ENCODE results near the gene RGS9BP. TPM values are rescaled to one million over a fixed set of nuclear protein-coding genes. Genes with fewer than 3 reads are reported as not detected.
"Not testable (repeated sequence)": the region's sequence is repeated elsewhere in the genome, so short reads cannot be mapped to it uniquely, and the experiment has no call there.

The RGS9BP gene
- total RNA-seq, 2 experiments from 2014 or later, result 0.18 to 0.32 TPM

- H3K4me1 Mint-ChIP-seq (ENCODE audit: low read depth), result peaks cover 21% of the 10 kb centered on the region
These were observed 26.4 kb downstream of the RGS9BP start for GRCh38 chr19:32702010-32702409.

GRCh38 chr19:32704006-32704405, 28.4 kb downstream of the RGS9BP start:
- Mint-ChIP-seq H3K9me3 (peaks cover 14% of the 10 kb centered on the region), H3K4me1 (ENCODE audit: low read depth) (peaks cover 23% of the 10 kb centered on the region), H3K36me3 (ENCODE audit: low read depth) (peaks cover 67% of the 10 kb centered on the region)
- H3K4me3 Mint-ChIP-seq; intact Hi-C loops (cut with micrococcal nuclease); H3K27ac Mint-ChIP-seq; ATAC-seq; DNase-seq; CTCF ChIA-PET; H3K27me3 Mint-ChIP-seq: not testable (repeated sequence)
- POLR2A ChIA-PET, result interaction anchor here (0.6 kb wide), 1 partner anchor 11 kb away, joined by 3 read pairs; no protein-coding TSS in a partner anchor

More at GRCh38 chr19:32702010-32702409, 26.4 kb downstream of the RGS9BP start:
- CTCF ChIA-PET, result no interaction called here
- no peak for ATAC-seq
- TF ChIP-seq CTCF (IDR thresholded peaks at IDR 0.05), result no peak
- Mint-ChIP-seq H3K27ac (no peak overlapping the region), H3K9me3 (peaks cover 18% of the 10 kb centered on the region), H3K36me3 (ENCODE audit: low read depth) (peaks cover 80% of the 10 kb centered on the region), H3K27me3 (no peaks in the 10 kb centered on the region), H3K4me3 (no peak overlapping the region)
- DNase-seq, result no peak
- intact Hi-C loops (cut with micrococcal nuclease), result no loop called here
- POLR2A ChIA-PET, result no interaction called here

GRCh38 chr19:32708457-32708856, 32.8 kb downstream of the RGS9BP start:
- peak overlapping the region; percentile 68 for H3K27ac Mint-ChIP-seq
- POLR2A ChIA-PET, result interaction anchor here (0.7 to 1.0 kb wide), 5 partner anchors 9 to 407 kb away, joined by 3 to 8 read pairs (median 3); partner anchors contain the start of gene NUDT19
- H3K4me1 Mint-ChIP-seq (ENCODE audit: low read depth), result peaks cover 15% of the 10 kb centered on the region
- intact Hi-C loops (cut with micrococcal nuclease), result no loop called here
- no peaks in the 10 kb centered on the region for H3K27me3 Mint-ChIP-seq
- DNase-seq (peak; percentile 66), ATAC-seq (peak; percentile 95)
- TF ChIP-seq CTCF (IDR thresholded peaks at IDR 0.05), result no peak
- peaks cover 5% of the 10 kb centered on the region for H3K9me3 Mint-ChIP-seq
- H3K36me3 Mint-ChIP-seq (ENCODE audit: low read depth), result peaks cover 51% of the 10 kb centered on the region
- CTCF ChIA-PET, result interaction anchor here (1.2 kb wide), 1 partner anchor 33 kb away, joined by 3 read pairs; the partner anchor contains the start of genes ANKRD27 and RGS9BP
- H3K4me3 Mint-ChIP-seq, result no peak overlapping the region

- Mint-ChIP-seq H3K36me3 (ENCODE audit: low read depth) (peaks cover 49% of the 10 kb centered on the region), H3K27ac (peak overlapping the region; percentile 68), H3K4me1 (ENCODE audit: low read depth) (peaks cover 15% of the 10 kb centered on the region), H3K4me3 (no peak overlapping the region), H3K27me3 (no peaks in the 10 kb centered on the region), H3K9me3 (peaks cover 2% of the 10 kb centered on the region)
- no peak for TF ChIP-seq CTCF (IDR thresholded peaks at IDR 0.05)
- POLR2A ChIA-PET, result interaction anchor here (0.8 kb wide), 2 partner anchors 16 to 407 kb away, joined by 3 read pairs; no protein-coding TSS in a partner anchor
- DNase-seq (no peak), ATAC-seq (no peak)
- intact Hi-C loops (cut with micrococcal nuclease), result no loop called here
- CTCF ChIA-PET, result interaction anchor here (1.2 kb wide), 1 partner anchor 34 kb away, joined by 3 read pairs; the partner anchor contains the start of genes ANKRD27 and RGS9BP
These were observed 33.4 kb downstream of the RGS9BP start for GRCh38 chr19:32709032-32709431.

- H3K27me3 Mint-ChIP-seq, result no peaks in the 10 kb centered on the region
- H3K4me3 Mint-ChIP-seq, result no peak overlapping the region
- no peak for DNase-seq
- ChIA-PET CTCF (interaction anchor here (0.8 to 1.3 kb wide), 2 partner anchors 22 to 37 kb away, joined by 3 read pairs; no protein-coding TSS in a partner anchor), POLR2A (interaction anchor here (0.6 to 1.0 kb wide), 2 partner anchors 19 to 365 kb away, joined by 3 read pairs; no protein-coding TSS in a partner anchor)
- no peak for ATAC-seq
- peaks cover 44% of the 10 kb centered on the region for H3K36me3 Mint-ChIP-seq (ENCODE audit: low read depth)
- H3K27ac Mint-ChIP-seq, result no peak overlapping the region
- intact Hi-C loops (cut with micrococcal nuclease), result no loop called here
- no peaks in the 10 kb centered on the region for H3K9me3 Mint-ChIP-seq
- TF ChIP-seq CTCF (IDR thresholded peaks at IDR 0.05), result no peak
- peaks cover 15% of the 10 kb centered on the region for H3K4me1 Mint-ChIP-seq (ENCODE audit: low read depth)
These were observed 36.1 kb downstream of the RGS9BP start for GRCh38 chr19:32711747-32712146.

- intact Hi-C loops (cut with micrococcal nuclease); CTCF ChIA-PET: not testable (repeated sequence)
These were observed 40.6 kb downstream of the RGS9BP start for GRCh38 chr19:32716203-32716602.

More at GRCh38 chr19:32716203-32716602, 40.6 kb downstream of the RGS9BP start:
- not testable (repeated sequence) for H3K4me3 Mint-ChIP-seq; H3K4me1 Mint-ChIP-seq (ENCODE audit: low read depth); H3K27ac Mint-ChIP-seq; H3K27me3 Mint-ChIP-seq; H3K9me3 Mint-ChIP-seq; ATAC-seq; DNase-seq
- POLR2A ChIA-PET, result interaction anchor here (0.8 to 2.9 kb wide), 2 partner anchors 8 to 89 kb away, joined by 3 to 8 read pairs; no protein-coding TSS in a partner anchor
- H3K36me3 Mint-ChIP-seq (ENCODE audit: low read depth), result peaks cover 27% of the 10 kb centered on the region

Data from activated CD8-positive, alpha-beta T cell treated with anti-CD3 and anti-CD28 coated beads for 36 hours (primary cell).